ENCODE measurements around the gene MARCHF9. TPM values are rescaled to one million over a fixed set of nuclear protein-coding genes. Genes with fewer than 3 reads are reported as not detected.
"Not testable (repeated sequence)": the region's sequence is repeated elsewhere in the genome, so short reads cannot be mapped to it uniquely, and the experiment has no call there.

MARCHF9 gene
- total RNA-seq, 1 experiment from 2014 or later: 6.2 TPM

GRCh38 chr12:57713209-57713608 lies 41.7 kb upstream of the MARCHF9 start (continued):
- TF ChIP-seq ATF6 (CRISPR knock-in tag; IDR thresholded peaks at IDR 0.05) (no peak), RORB (CRISPR knock-in tag; IDR thresholded peaks at IDR 0.05) (no peak), SMAD4 (CRISPR knock-in tag; IDR thresholded peaks at IDR 0.05) (no peak)

GRCh38 chr12:57715036-57715748 lies 39.7 kb upstream of the MARCHF9 start:
- H3K4me1 Mint-ChIP-seq; CTCF ChIA-PET; H3K27ac Mint-ChIP-seq; H3K4me3 Mint-ChIP-seq; DNase-seq (ENCODE audit: low spot score); POLR2A ChIA-PET; ATAC-seq; H3K27me3 Mint-ChIP-seq (ENCODE audit: low read depth); H3K9me3 Mint-ChIP-seq: not testable (repeated sequence)
- H3K36me3 Mint-ChIP-seq: peaks cover 16% of the 10 kb centered on the region

- ATAC-seq (no peak), DNase-seq (ENCODE audit: low spot score) (no peak)
- H3K4me1 Mint-ChIP-seq: no peaks in the 10 kb centered on the region
- peaks cover 16% of the 10 kb centered on the region for H3K36me3 Mint-ChIP-seq
- no peaks in the 10 kb centered on the region for H3K27me3 Mint-ChIP-seq (ENCODE audit: low read depth)
- no peak overlapping the region for H3K4me3 Mint-ChIP-seq
- POLR2A ChIA-PET: no interaction called here
- CTCF ChIA-PET: no interaction called here
- no peak overlapping the region for H3K27ac Mint-ChIP-seq
- peaks cover 7% of the 10 kb centered on the region; the same call in 1 of the 2 replicates for H3K9me3 Mint-ChIP-seq
- TF ChIP-seq SMAD4 (CRISPR knock-in tag; IDR thresholded peaks at IDR 0.05) (no peak), ETV6 (CRISPR knock-in tag; IDR thresholded peaks at IDR 0.05) (no peak), GRHL2 (CRISPR knock-in tag; IDR thresholded peaks at IDR 0.05; ENCODE audit: insufficient replicate concordance, severe bottlenecking) (no peak), FOXK1 (CRISPR knock-in tag; IDR thresholded peaks at IDR 0.05) (no peak)
These were observed 39.1 kb upstream of the MARCHF9 start for GRCh38 chr12:57715786-57716185.

- CTCF ChIA-PET: no interaction called here
- peaks cover 16% of the 10 kb centered on the region for H3K36me3 Mint-ChIP-seq
- peaks cover 7% of the 10 kb centered on the region; the same call in 1 of the 2 replicates for H3K9me3 Mint-ChIP-seq
- no peaks in the 10 kb centered on the region for H3K4me1 Mint-ChIP-seq
- no peak for TF ChIP-seq ATF1 (CRISPR knock-in tag; IDR thresholded peaks at IDR 0.05)
- no peak for ATAC-seq
- H3K4me3 Mint-ChIP-seq: no peak overlapping the region
- H3K27ac Mint-ChIP-seq: no peak overlapping the region
- DNase-seq (ENCODE audit: low spot score): no peak
- no peaks in the 10 kb centered on the region for H3K27me3 Mint-ChIP-seq (ENCODE audit: low read depth)
- POLR2A ChIA-PET: no interaction called here
These were observed 38.6 kb upstream of the MARCHF9 start for GRCh38 chr12:57716305-57716704.

GRCh38 chr12:57717131-57717530 lies 37.8 kb upstream of the MARCHF9 start:
- CTCF ChIA-PET: no interaction called here
- POLR2A ChIA-PET: no interaction called here
- H3K36me3 Mint-ChIP-seq: peaks cover 16% of the 10 kb centered on the region
- TF ChIP-seq ZNF512 (CRISPR knock-in tag; IDR thresholded peaks at IDR 0.05; ENCODE audit: borderline replicate concordance) (no peak), TEAD1 (CRISPR knock-in tag; IDR thresholded peaks at IDR 0.05) (no peak), EMX1 (CRISPR knock-in tag; IDR thresholded peaks at IDR 0.05) (no peak), ZNF396 (CRISPR knock-in tag; IDR thresholded peaks at IDR 0.05; ENCODE audit: borderline replicate concordance) (no peak), SMAD3 (CRISPR knock-in tag; IDR thresholded peaks at IDR 0.05; ENCODE audit: borderline replicate concordance) (no peak), KAT7 (CRISPR knock-in tag; IDR thresholded peaks at IDR 0.05; ENCODE audit: borderline replicate concordance) (no peak), E2F1 (CRISPR knock-in tag; IDR thresholded peaks at IDR 0.05) (no peak), ATF1 (CRISPR knock-in tag; IDR thresholded peaks at IDR 0.05) (no peak), ATF3 (CRISPR knock-in tag; conservative IDR thresholded peaks at IDR 0.05) (no peak), CTCF (IDR thresholded peaks at IDR 0.05) (no peak), FOXK1 (CRISPR knock-in tag; IDR thresholded peaks at IDR 0.05) (no peak), JAZF1 (CRISPR knock-in tag; IDR thresholded peaks at IDR 0.05) (no peak), CBFB (CRISPR knock-in tag; IDR thresholded peaks at IDR 0.05; ENCODE audit: low read depth) (no peak), ZBTB43 (CRISPR knock-in tag; IDR thresholded peaks at IDR 0.05) (no peak)

More at GRCh38 chr12:57717131-57717530, 37.8 kb upstream of the MARCHF9 start:
- DNase-seq (ENCODE audit: low spot score) (no peak), ATAC-seq (no peak)
- no peak overlapping the region for H3K27ac Mint-ChIP-seq
- no peak overlapping the region for H3K4me3 Mint-ChIP-seq
- H3K27me3 Mint-ChIP-seq (ENCODE audit: low read depth): no peaks in the 10 kb centered on the region
- peaks cover under 1% of the 10 kb centered on the region; the same call in 1 of the 2 replicates for H3K9me3 Mint-ChIP-seq
- no peaks in the 10 kb centered on the region for H3K4me1 Mint-ChIP-seq
